Progenitor cell of endocrine pancreas (in vitro differentiated cells): Measurements from ENCODE around the gene NEK9. TPM values are rescaled to one million over a fixed set of nuclear protein-coding genes. Genes with fewer than 3 reads are reported as not detected.
A peak's percentile ranks its signal among the peaks of the same experiment; 100 is the strongest.

Experiments
- DNase-seq: peaks from one replicate; pipeline ENCODE4 v3.0.0; 2021; ENCODE audit warnings: low spot score; ENCODE audit not compliant: unreplicated experiment
- H3K27ac Mint-ChIP-seq: 2 replicates; pipeline ENCODE4 v1.8.0; 2021; ENCODE audit warnings: mild to moderate bottlenecking, moderate library complexity, mixed read lengths
- H3K27me3 Mint-ChIP-seq: 2 replicates; pipeline ENCODE4 v1.8.0; 2021; ENCODE audit warnings: mixed read lengths
- H3K36me3 Mint-ChIP-seq: 2 replicates; pipeline ENCODE4 v1.8.0; 2022; ENCODE audit warnings: mixed read lengths; ENCODE audit not compliant: insufficient read depth
- H3K4me1 Mint-ChIP-seq: 2 replicates; pipeline ENCODE4 v1.8.0; 2021; ENCODE audit warnings: low read depth, mixed read lengths
- H3K4me3 Mint-ChIP-seq: 2 replicates; pipeline ENCODE4 v1.8.0; 2021; ENCODE audit warnings: low read depth, mild to moderate bottlenecking, moderate library complexity, mixed read lengths
- H3K9me3 Mint-ChIP-seq: 2 replicates; pipeline ENCODE4 v1.8.0; 2021; ENCODE audit warnings: low read depth, mixed read lengths
- CTCF ChIP-seq: fragments of 200-600 bp; sonication (generic); IDR thresholded peaks from one replicate; pipeline ENCODE4 v1.5.0; 2021; ENCODE audit warnings: antibody characterized with exemption, mild to moderate bottlenecking; ENCODE audit not compliant: unreplicated experiment
- total RNA-seq: library from RNA; stranded (reverse); gene quantifications from 2 replicates; pipeline ENCODE4 v1.2.1, GENCODE V29; 2021

NEK9 gene
- total RNA-seq, 1 donor from 2014 or later = 97.1 TPM

GRCh38 chr14:75054421-75054820 is 72.4 kb downstream of the NEK9 start:
- no peak for TF ChIP-seq CTCF
- no peaks in the 10 kb centered on the region for H3K9me3 Mint-ChIP-seq
- H3K27me3 Mint-ChIP-seq = no peaks in the 10 kb centered on the region
- peaks cover 10% of the 10 kb centered on the region for H3K36me3 Mint-ChIP-seq
- no peak for DNase-seq
- H3K4me1 Mint-ChIP-seq = peaks cover 5% of the 10 kb centered on the region
- H3K4me3 Mint-ChIP-seq = no peak overlapping the region
- no peak overlapping the region for H3K27ac Mint-ChIP-seq

GRCh38 chr14:75053396-75054291 is 73.2 kb downstream of the NEK9 start:
- no peak for TF ChIP-seq CTCF
- Mint-ChIP-seq H3K27ac (peak overlapping the region; percentile 38), H3K4me1 (peaks cover 4% of the 10 kb centered on the region), H3K4me3 (no peak overlapping the region), H3K9me3 (no peaks in the 10 kb centered on the region), H3K27me3 (no peaks in the 10 kb centered on the region), H3K36me3 (peaks cover 10% of the 10 kb centered on the region)
- no peak for DNase-seq

GRCh38 chr14:75051556-75051899 is 75.3 kb downstream of the NEK9 start:
- H3K36me3 Mint-ChIP-seq = peaks cover 11% of the 10 kb centered on the region
- TF ChIP-seq CTCF = no peak
- H3K27me3 Mint-ChIP-seq = no peaks in the 10 kb centered on the region
- no peaks in the 10 kb centered on the region for H3K9me3 Mint-ChIP-seq
- H3K4me1 Mint-ChIP-seq = peaks cover 3% of the 10 kb centered on the region
- no peak for DNase-seq
- peak overlapping the region; percentile 86 for H3K4me3 Mint-ChIP-seq
- peak overlapping the region; percentile 99 for H3K27ac Mint-ChIP-seq

- peak within 1 kb of the TSS; percentile 86 for H3K4me3 Mint-ChIP-seq
- peak; percentile 78 for DNase-seq
- no peaks in the 10 kb centered on the region for H3K27me3 Mint-ChIP-seq
- no peaks in the 10 kb centered on the region for H3K9me3 Mint-ChIP-seq
- peaks cover 11% of the 10 kb centered on the region for H3K36me3 Mint-ChIP-seq
- H3K4me1 Mint-ChIP-seq = peaks cover 3% of the 10 kb centered on the region
- no peak for TF ChIP-seq CTCF
- peak within 1 kb of the TSS; percentile 99 for H3K27ac Mint-ChIP-seq
These were observed 75.8 kb downstream of the NEK9 start, which contains the start of gene MLH3 for GRCh38 chr14:75050852-75051555. Gene MLH3 (minus strand): TSS chr14:75051467. CDS start chr14:75049655, 1,812 bp downstream.

GRCh38 chr14:75049731-75050201 is 77.1 kb downstream of the NEK9 start:
- Mint-ChIP-seq H3K4me3 (peak overlapping the region; percentile 86), H3K27me3 (no peaks in the 10 kb centered on the region), H3K36me3 (peaks cover 12% of the 10 kb centered on the region), H3K4me1 (peaks cover 3% of the 10 kb centered on the region), H3K9me3 (no peaks in the 10 kb centered on the region), H3K27ac (peak overlapping the region; percentile 24)
- no peak for DNase-seq
- no peak for TF ChIP-seq CTCF
